Rectal smooth muscle tissue (tissue), 1 donor: ENCODE results near the gene LRRC74A.

Experiments used
- H3K27ac ChIP-seq: one replicate; pipeline ENCODE4 v1.7.0; 2013; ENCODE audit warnings: low read depth, low read length, inconsistent platforms
- H3K27me3 ChIP-seq: one replicate; pipeline ENCODE4 v1.7.0; 2013; ENCODE audit warnings: low read length; ENCODE audit not compliant: control insufficient read depth, insufficient read depth
- H3K36me3 ChIP-seq: one replicate; pipeline ENCODE4 v1.7.0; 2013; ENCODE audit warnings: low read length; ENCODE audit not compliant: control insufficient read depth, insufficient read depth
- H3K4me1 ChIP-seq: one replicate; pipeline ENCODE4 v1.7.0; 2013; ENCODE audit warnings: low read length; ENCODE audit not compliant: control insufficient read depth, insufficient read depth
- H3K4me3 ChIP-seq: one replicate; pipeline ENCODE4 v1.7.0; 2013; ENCODE audit warnings: low read length
- H3K9ac ChIP-seq: one replicate; pipeline ENCODE4 v1.7.0; 2013; ENCODE audit warnings: low read length

The LRRC74A gene

GRCh38 chr14:76836029-76836630 is 9.9 kb downstream of the LRRC74A start:
- no peak overlapping the region for H3K27ac ChIP-seq
- H3K27me3 ChIP-seq: no peaks in the 10 kb centered on the region
- no peak overlapping the region for H3K9ac ChIP-seq
- no peaks in the 10 kb centered on the region for H3K4me1 ChIP-seq
- no peak overlapping the region for H3K4me3 ChIP-seq
- no peaks in the 10 kb centered on the region for H3K36me3 ChIP-seq

GRCh38 chr14:76837524-76837923 is 11.3 kb downstream of the LRRC74A start:
- H3K4me1 ChIP-seq: no peaks in the 10 kb centered on the region
- H3K27ac ChIP-seq: no peak overlapping the region

GRCh38 chr14:76842414-76842813 is 16.2 kb downstream of the LRRC74A start:
- no peaks in the 10 kb centered on the region for H3K27me3 ChIP-seq
- H3K27ac ChIP-seq: no peak overlapping the region
- no peaks in the 10 kb centered on the region for H3K36me3 ChIP-seq
- H3K4me3 ChIP-seq: no peak overlapping the region
- H3K4me1 ChIP-seq: no peaks in the 10 kb centered on the region
- H3K9ac ChIP-seq: no peak overlapping the region

More at GRCh38 chr14:76837524-76837923, 11.3 kb downstream of the LRRC74A start:
- no peak overlapping the region for H3K9ac ChIP-seq
- H3K36me3 ChIP-seq: no peaks in the 10 kb centered on the region
- no peaks in the 10 kb centered on the region for H3K27me3 ChIP-seq
- H3K4me3 ChIP-seq: no peak overlapping the region

- Histone ChIP-seq H3K4me1 (no peaks in the 10 kb centered on the region), H3K27ac (no peak overlapping the region), H3K27me3 (no peaks in the 10 kb centered on the region), H3K4me3 (no peak overlapping the region), H3K9ac (no peak overlapping the region), H3K36me3 (no peaks in the 10 kb centered on the region)
These were observed 18.0 kb downstream of the LRRC74A start for GRCh38 chr14:76844223-76844622.

- Histone ChIP-seq H3K27me3 (no peaks in the 10 kb centered on the region), H3K4me3 (no peak overlapping the region), H3K9ac (no peak overlapping the region), H3K27ac (no peak overlapping the region), H3K4me1 (no peaks in the 10 kb centered on the region), H3K36me3 (no peaks in the 10 kb centered on the region)
These were observed 20.3 kb downstream of the LRRC74A start for GRCh38 chr14:76846331-76847047.

GRCh38 chr14:76848879-76849278 is 22.7 kb downstream of the LRRC74A start:
- no peak overlapping the region for H3K27ac ChIP-seq
- H3K27me3 ChIP-seq: no peaks in the 10 kb centered on the region
- H3K9ac ChIP-seq: no peak overlapping the region
- no peaks in the 10 kb centered on the region for H3K36me3 ChIP-seq
- no peaks in the 10 kb centered on the region for H3K4me1 ChIP-seq
- no peak overlapping the region for H3K4me3 ChIP-seq

- H3K27me3 ChIP-seq: no peaks in the 10 kb centered on the region
- H3K9ac ChIP-seq: no peak overlapping the region
- H3K36me3 ChIP-seq: no peaks in the 10 kb centered on the region
- H3K4me3 ChIP-seq: no peak overlapping the region
- H3K27ac ChIP-seq: no peak overlapping the region
- no peaks in the 10 kb centered on the region for H3K4me1 ChIP-seq
These were observed 28.9 kb downstream of the LRRC74A start for GRCh38 chr14:76855066-76855465.

GRCh38 chr14:76856769-76857168 is 30.6 kb downstream of the LRRC74A start:
- Histone ChIP-seq H3K4me1 (no peaks in the 10 kb centered on the region), H3K4me3 (no peak overlapping the region), H3K27ac (no peak overlapping the region), H3K9ac (no peak overlapping the region), H3K27me3 (no peaks in the 10 kb centered on the region), H3K36me3 (no peaks in the 10 kb centered on the region)

GRCh38 chr14:76861574-76862255 is 35.5 kb downstream of the LRRC74A start:
- H3K27ac ChIP-seq: no peak overlapping the region

GRCh38 chr14:76862546-76863282 is 36.5 kb downstream of the LRRC74A start:
- H3K4me3 ChIP-seq: no peak overlapping the region
- no peak overlapping the region for H3K9ac ChIP-seq
- H3K27ac ChIP-seq: no peak overlapping the region
- no peaks in the 10 kb centered on the region for H3K4me1 ChIP-seq
- H3K36me3 ChIP-seq: no peaks in the 10 kb centered on the region
- no peaks in the 10 kb centered on the region for H3K27me3 ChIP-seq

More at GRCh38 chr14:76861574-76862255, 35.5 kb downstream of the LRRC74A start:
- no peak overlapping the region for H3K9ac ChIP-seq
- no peaks in the 10 kb centered on the region for H3K36me3 ChIP-seq
- H3K4me1 ChIP-seq: no peaks in the 10 kb centered on the region
- H3K4me3 ChIP-seq: no peak overlapping the region
- H3K27me3 ChIP-seq: no peaks in the 10 kb centered on the region

- Histone ChIP-seq H3K4me3 (peak overlapping the region; percentile 13), H3K4me1 (no peaks in the 10 kb centered on the region), H3K9ac (no peak overlapping the region), H3K27me3 (no peaks in the 10 kb centered on the region), H3K36me3 (no peaks in the 10 kb centered on the region), H3K27ac (no peak overlapping the region)
These were observed 37.7 kb downstream of the LRRC74A start for GRCh38 chr14:76863724-76864407.

- Histone ChIP-seq H3K9ac (no peak overlapping the region), H3K36me3 (no peaks in the 10 kb centered on the region), H3K27me3 (no peaks in the 10 kb centered on the region), H3K4me3 (no peak overlapping the region), H3K4me1 (no peaks in the 10 kb centered on the region), H3K27ac (no peak overlapping the region)
These were observed 40.2 kb downstream of the LRRC74A start for GRCh38 chr14:76866456-76866855.
